ENCODE results near the gene PPP1R14D. TPM values are rescaled to one million over a fixed set of nuclear protein-coding genes. Genes with fewer than 3 reads are reported as not detected.
A peak's percentile ranks its signal among the peaks of the same experiment; 100 is the strongest.

PPP1R14D gene
- total and polyA plus RNA-seq, 7 donors: not detected

- Histone ChIP-seq H3K9me3 (no peaks in the 10 kb centered on the region), H3K4me1 (peaks cover 6% of the 10 kb centered on the region), H3K27ac (no peak overlapping the region), H3K36me3 (ENCODE audit: insufficient read depth in 1 of 2, low read depth in 1 of 2) (no peaks in the 10 kb centered on the region), H3K27me3 (ENCODE audit: insufficient read depth in 3 of 3, low read length in 2 of 3) (no peaks in the 10 kb centered on the region), H3K4me3 (no peak overlapping the region)
- ATAC-seq: no peak
- TF ChIP-seq CTCF (IDR thresholded peaks at IDR 0.05): no peak
- DNase-seq: no peak
- intact Hi-C loops (cut with DNase I): loop anchor here in 1 of 2 donors (10.0 kb wide), 1 partner anchor 339 kb away; no protein-coding TSS in a partner anchor
- 89 to 91% (median 89%) methylated on average over 16 of the region's 16 CpGs for WGBS, 3 donors
Observed at GRCh38 chr15:40853241-40853890, 24.9 kb upstream of the PPP1R14D start.

GRCh38 chr15:40852529-40852928 is 24.0 kb upstream of the PPP1R14D start:
- Histone ChIP-seq H3K36me3 (ENCODE audit: insufficient read depth in 1 of 2, low read depth in 1 of 2) (no peaks in the 10 kb centered on the region), H3K9me3 (no peaks in the 10 kb centered on the region), H3K4me1 (peaks cover under 1% of the 10 kb centered on the region), H3K4me3 (no peak overlapping the region), H3K27me3 (ENCODE audit: insufficient read depth in 3 of 3, low read length in 2 of 3) (no peaks in the 10 kb centered on the region), H3K27ac (no peak overlapping the region)
- TF ChIP-seq CTCF (IDR thresholded peaks at IDR 0.05): no peak
- WGBS, 3 donors: 89 to 96% (median 94%) methylated on average over 5 of the region's 5 CpGs
- intact Hi-C loops (cut with DNase I): loop anchor here in 1 of 2 donors (10.0 kb wide), 1 partner anchor 338 kb away; no protein-coding TSS in a partner anchor
- no peak for ATAC-seq
- peak in 1 of 2 donors; percentile 6 for DNase-seq

GRCh38 chr15:40850576-40851112 is 22.1 kb upstream of the PPP1R14D start:
- intact Hi-C loops (cut with DNase I): loop anchor here in 1 of 2 donors (10.0 kb wide), 1 partner anchor 336 kb away; no protein-coding TSS in a partner anchor
- Histone ChIP-seq H3K36me3 (ENCODE audit: insufficient read depth in 1 of 2, low read depth in 1 of 2) (no peaks in the 10 kb centered on the region), H3K4me3 (no peak overlapping the region), H3K9me3 (no peaks in the 10 kb centered on the region), H3K27ac (no peak overlapping the region), H3K27me3 (ENCODE audit: insufficient read depth in 3 of 3, low read length in 2 of 3) (peaks cover 0 to 13% (median 3%) of the 10 kb centered on the region in 3 donors), H3K4me1 (no peaks in the 10 kb centered on the region)
- DNase-seq (peak in 1 of 2 donors; percentile 27), ATAC-seq (no peak)
- no peak for TF ChIP-seq CTCF (IDR thresholded peaks at IDR 0.05)
- 52 to 61% (median 56%) methylated on average over 8 of the region's 8 CpGs for WGBS, 3 donors

GRCh38 chr15:40847223-40847961 is 18.9 kb upstream of the PPP1R14D start:
- peaks cover 0 to 46% (median 19%) of the 10 kb centered on the region in 3 donors for H3K27me3 ChIP-seq (ENCODE audit: insufficient read depth in 3 of 3, low read length in 2 of 3)
- no peaks in the 10 kb centered on the region for H3K9me3 ChIP-seq
- 70 to 84% (median 78%) methylated on average over 7 of the region's 7 CpGs for WGBS, 3 donors
- intact Hi-C loops (cut with DNase I): loop anchor here (10.0 kb wide), 1 partner anchor 63 kb away; no protein-coding TSS in a partner anchor
- DNase-seq (peak in 1 of 2 donors; percentile 30), ATAC-seq (peak in 1 of 4 donors; percentile 13)
- no peak overlapping the region for H3K4me3 ChIP-seq
- H3K4me1 ChIP-seq: peaks cover 8% of the 10 kb centered on the region
- TF ChIP-seq CTCF (IDR thresholded peaks at IDR 0.05): no peak
- no peak overlapping the region for H3K27ac ChIP-seq
- H3K36me3 ChIP-seq (ENCODE audit: insufficient read depth in 1 of 2, low read depth in 1 of 2): no peaks in the 10 kb centered on the region

Measured in psoas muscle (tissue), 8 donors.